Measurements from ENCODE around the gene INAFM1. TPM values are rescaled to one million over a fixed set of nuclear protein-coding genes. Genes with fewer than 3 reads are reported as not detected.

The INAFM1 gene
- polyA plus RNA-seq, 3 donors, result 13.2 to 25.4 (median 16.1) TPM

- no peak overlapping the region for H3K27ac ChIP-seq (ENCODE audit: low read depth, low read length)
- WGBS, 3 donors, result 67 to 74% (median 73%) methylated on average over 8 of the region's 8 CpGs
Measured at GRCh38 chr19:47323409-47323808, 48.7 kb downstream of the INAFM1 start.

- H3K27ac ChIP-seq (ENCODE audit: low read depth, low read length), result no peak overlapping the region
- 74 to 83% (median 79%) methylated on average over 11 to 12 of the region's 12 CpGs for WGBS, 3 donors
Measured at GRCh38 chr19:47323872-47324271, 49.2 kb downstream of the INAFM1 start.

GRCh38 chr19:47324502-47324901 is 49.8 kb downstream of the INAFM1 start:
- WGBS, 3 donors, result 36 to 64% (median 48%) methylated on average over 9 of the region's 9 CpGs
- no peak overlapping the region for H3K27ac ChIP-seq (ENCODE audit: low read depth, low read length)

Other genes starting within 250 kb of the INAFM1 start
- 10 to 100 TPM in 2 of 3 donors, not detected in 1; 35.5 to 61.1 TPM for gene TMEM160, start 226.3 kb upstream of the INAFM1 start, polyA plus RNA-seq
- gene ZC3H4, start 161.1 kb upstream of the INAFM1 start, polyA plus RNA-seq, result 10 to 100 TPM in 1 of 3 donors, 1 to 10 TPM in 2; 7.1 to 17.9 (median 9.5) TPM
- gene SAE1, start 144.1 kb upstream of the INAFM1 start, polyA plus RNA-seq, result 10 to 100 TPM; 25.5 to 50.0 (median 42.2) TPM
- gene BBC3, start 43.7 kb upstream of the INAFM1 start, polyA plus RNA-seq, result 1 to 10 TPM; 3.1 to 8.6 (median 4.2) TPM
- 10 to 100 TPM; 24.6 to 38.3 (median 33.4) TPM for gene CCDC9, start 18.4 kb upstream of the INAFM1 start, polyA plus RNA-seq
- 10 to 100 TPM in 2 of 3 donors, 1 to 10 TPM in 1; 3.6 to 50.5 (median 26.9) TPM for gene C5AR1, start 35.0 kb downstream of the INAFM1 start, polyA plus RNA-seq
- 1 to 10 TPM in 1 of 3 donors, under 1 TPM in 2; 0.44 to 4.2 (median 0.90) TPM for gene C5AR2, start 57.3 kb downstream of the INAFM1 start, polyA plus RNA-seq
- gene DHX34, start 74.4 kb downstream of the INAFM1 start, polyA plus RNA-seq, result 10 to 100 TPM in 1 of 3 donors, 1 to 10 TPM in 2; 5.6 to 11.0 (median 7.4) TPM
- 10 to 100 TPM in 1 of 3 donors, 1 to 10 TPM in 2; 4.3 to 28.6 (median 10.0) TPM for gene MEIS3, start 144.6 kb downstream of the INAFM1 start, polyA plus RNA-seq
- 1 to 10 TPM in 1 of 3 donors, under 1 TPM in 1, not detected in 1; 0.28 to 1.9 TPM for gene SLC8A2, start 197.0 kb downstream of the INAFM1 start, polyA plus RNA-seq
- gene KPTN, start 209.3 kb downstream of the INAFM1 start, polyA plus RNA-seq, result 10 to 100 TPM in 1 of 3 donors, 1 to 10 TPM in 2; 7.7 to 11.2 (median 8.5) TPM
- 10 to 100 TPM; 57.1 to 99.0 (median 78.1) TPM for gene NAPA, start 240.2 kb downstream of the INAFM1 start, polyA plus RNA-seq

All from adipose tissue (tissue), 3 donors.